Measurements from ENCODE around the gene AP1B1. TPM values are rescaled to one million over a fixed set of nuclear protein-coding genes. Genes with fewer than 3 reads are reported as not detected.

The AP1B1 gene
- total and polyA plus RNA-seq, 2 donors (not counting 1 experiment from before 2014, with no cell fraction given): 139 to 174 TPM

GRCh38 chr22:29435236-29436136 lies 47.1 kb upstream of the AP1B1 start:
- intact Hi-C loops (cut with micrococcal nuclease): no loop called here
- Histone ChIP-seq H3K36me3 (replicated peaks in 1 of 2; ENCODE audit: control extremely low read depth in 1 of 2, control insufficient read depth in 1 of 2, extremely low read depth in 1 of 2, insufficient read depth in 2 of 2, low read length in 1 of 2) (no peaks in the 10 kb centered on the region), H2AFZ (ENCODE audit: insufficient read depth, low read depth, low read length, poor library complexity, severe bottlenecking) (no peak overlapping the region), H3K79me2 (ENCODE audit: control insufficient read depth, insufficient read depth, low read length) (no peaks in the 10 kb centered on the region), H3K4me3 (ENCODE audit: control extremely low read depth in 1 of 5, extremely low read depth in 1 of 5, insufficient read depth in 1 of 5, low read depth in 2 of 5, low read length in 4 of 5) (no peak overlapping the region), H3K9me3 (ENCODE audit: control extremely low read depth in 1 of 3, control insufficient read depth in 2 of 3, insufficient read depth in 1 of 3, low read length in 2 of 3) (no peaks in the 10 kb centered on the region), H3K27ac (ENCODE audit: low read length in 2 of 2) (no peak overlapping the region), H4K20me1 (ENCODE audit: control insufficient read depth, insufficient read depth, low read length, poor library complexity, severe bottlenecking) (no peaks in the 10 kb centered on the region), H3K4me2 (replicated peaks; ENCODE audit: low read depth, low read length, poor library complexity, severe bottlenecking) (no peak overlapping the region), H3K4me1 (ENCODE audit: control insufficient read depth in 2 of 2, insufficient read depth in 2 of 2, low read length in 2 of 2) (no peaks in the 10 kb centered on the region), H3K9ac (ENCODE audit: low read length) (no peak overlapping the region), H3K27me3 (replicated peaks in 1 of 4; ENCODE audit: control extremely low read depth in 1 of 4, control insufficient read depth in 3 of 4, insufficient read depth in 4 of 4, low read length in 3 of 4) (peaks cover 0 to 6% (median 3%) of the 10 kb centered on the region in 4 experiments)
- H3K4me1 Mint-ChIP-seq: no peaks in the 10 kb centered on the region
- ATAC-seq (ENCODE audit: low read depth) (no peak), DNase-seq (no peak)
- H3K27ac Mint-ChIP-seq: no peak overlapping the region
- no peak overlapping the region for H3K4me3 Mint-ChIP-seq
- no peaks in the 10 kb centered on the region for H3K9me3 Mint-ChIP-seq (ENCODE audit: insufficient read depth)
- H3K27me3 Mint-ChIP-seq: peaks cover 23% of the 10 kb centered on the region
- 88% methylated on average over 2 of the region's 5 CpGs for WGBS (ENCODE audit: insufficient coverage)
- POLR2A ChIA-PET: interaction anchor here (0.5 kb wide), 1 partner anchor 70 kb away, joined by 3 read pairs; no protein-coding TSS in a partner anchor
- TF ChIP-seq EZH2 (IDR thresholded peaks at IDR 0.05; ENCODE audit: borderline replicate concordance, insufficient read depth, low read depth, low read length, poor library complexity, severe bottlenecking) (no peak), CTCF (IDR thresholded peaks at IDR 0.05) (no peak)
- CTCF ChIA-PET: no interaction called here

GRCh38 chr22:29434288-29434687 lies 45.9 kb upstream of the AP1B1 start:
- Mint-ChIP-seq H3K27me3 (peaks cover 25% of the 10 kb centered on the region), H3K27ac (no peak overlapping the region), H3K9me3 (ENCODE audit: insufficient read depth) (no peaks in the 10 kb centered on the region), H3K4me1 (no peaks in the 10 kb centered on the region), H3K4me3 (no peak overlapping the region)
- Histone ChIP-seq H3K4me2 (replicated peaks; ENCODE audit: low read depth, low read length, poor library complexity, severe bottlenecking) (no peak overlapping the region), H2AFZ (ENCODE audit: insufficient read depth, low read depth, low read length, poor library complexity, severe bottlenecking) (no peak overlapping the region), H3K79me2 (ENCODE audit: control insufficient read depth, insufficient read depth, low read length) (no peaks in the 10 kb centered on the region), H3K4me3 (ENCODE audit: control extremely low read depth in 1 of 5, extremely low read depth in 1 of 5, insufficient read depth in 1 of 5, low read depth in 2 of 5, low read length in 4 of 5) (no peak overlapping the region), H3K27ac (ENCODE audit: low read length in 2 of 2) (no peak overlapping the region), H3K36me3 (replicated peaks in 1 of 2; ENCODE audit: control extremely low read depth in 1 of 2, control insufficient read depth in 1 of 2, extremely low read depth in 1 of 2, insufficient read depth in 2 of 2, low read length in 1 of 2) (no peaks in the 10 kb centered on the region), H3K9ac (ENCODE audit: low read length) (no peak overlapping the region), H4K20me1 (ENCODE audit: control insufficient read depth, insufficient read depth, low read length, poor library complexity, severe bottlenecking) (no peaks in the 10 kb centered on the region), H3K4me1 (ENCODE audit: control insufficient read depth in 2 of 2, insufficient read depth in 2 of 2, low read length in 2 of 2) (no peaks in the 10 kb centered on the region), H3K9me3 (ENCODE audit: control extremely low read depth in 1 of 3, control insufficient read depth in 2 of 3, insufficient read depth in 1 of 3, low read length in 2 of 3) (no peaks in the 10 kb centered on the region), H3K27me3 (replicated peaks in 1 of 4; ENCODE audit: control extremely low read depth in 1 of 4, control insufficient read depth in 3 of 4, insufficient read depth in 4 of 4, low read length in 3 of 4) (peaks cover 0 to 8% (median 4%) of the 10 kb centered on the region in 4 experiments)
- DNase-seq (no peak), ATAC-seq (ENCODE audit: low read depth) (no peak)
- WGBS (ENCODE audit: insufficient coverage): 97% methylated on average over 4 of the region's 7 CpGs
- intact Hi-C loops (cut with micrococcal nuclease): no loop called here
- CTCF ChIA-PET: no interaction called here
- POLR2A ChIA-PET: no interaction called here
- TF ChIP-seq EZH2 (IDR thresholded peaks at IDR 0.05; ENCODE audit: borderline replicate concordance, insufficient read depth, low read depth, low read length, poor library complexity, severe bottlenecking): no peak
- TF ChIP-seq CTCF (IDR thresholded peaks at IDR 0.05): no peak

Data from B cell (primary cell).